CD4-positive, alpha-beta T cell treated with Interleukin-4 for 4 hours (primary cell): ENCODE measurements around the gene DSP.

Source experiments
- DNase-seq: peaks from one replicate; pipeline ENCODE4 v3.0.0-alpha.2; 2020

Gene DSP

DNA sequence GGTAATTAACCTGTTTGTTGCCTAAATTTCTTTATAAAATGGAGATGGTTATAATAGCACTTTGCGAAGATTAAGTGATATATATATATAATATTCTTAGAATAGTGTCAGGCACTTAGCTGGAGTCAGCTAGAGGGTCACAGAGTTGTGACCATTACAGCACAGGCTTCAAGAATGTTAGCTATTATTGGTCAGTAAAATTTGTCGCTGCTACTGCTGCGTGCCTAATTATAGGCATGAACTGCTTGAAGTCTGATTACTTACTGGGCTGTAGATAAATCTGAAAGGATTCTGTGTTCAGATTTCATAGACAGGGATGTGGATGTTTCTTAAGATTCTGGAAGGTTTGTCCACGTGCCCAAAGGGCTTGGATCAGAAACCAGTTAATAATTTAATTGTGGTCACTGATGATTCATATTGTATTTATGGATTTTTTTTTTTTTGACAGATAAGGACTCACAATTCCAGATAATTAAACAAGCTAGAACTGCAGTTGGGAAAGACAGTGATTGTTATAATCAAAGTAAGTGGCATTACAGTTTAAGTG lies 53.2 kb downstream of the DSP start:
- DNase-seq, result no peak

DNA sequence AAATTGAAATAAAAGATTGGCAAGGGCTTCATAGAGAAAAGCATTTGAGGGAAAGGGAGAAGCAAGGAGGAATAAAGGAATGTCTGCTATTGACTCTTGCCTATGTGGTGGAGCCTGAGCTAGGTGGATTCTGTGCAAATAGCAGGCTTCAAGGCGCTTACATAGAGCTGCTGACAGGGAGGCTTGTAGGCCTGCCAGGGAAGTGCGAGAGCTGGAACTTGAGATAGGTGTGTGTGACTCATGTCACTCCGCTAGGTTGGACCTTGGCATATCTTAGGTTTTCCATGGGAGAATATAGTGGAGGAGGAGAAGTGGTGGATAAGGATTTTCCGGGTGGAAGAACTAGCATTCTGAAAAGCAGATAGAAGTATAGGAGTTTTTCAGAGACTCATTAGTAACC lies 62.5 kb downstream of the DSP start:
- no peak for DNase-seq

DNA sequence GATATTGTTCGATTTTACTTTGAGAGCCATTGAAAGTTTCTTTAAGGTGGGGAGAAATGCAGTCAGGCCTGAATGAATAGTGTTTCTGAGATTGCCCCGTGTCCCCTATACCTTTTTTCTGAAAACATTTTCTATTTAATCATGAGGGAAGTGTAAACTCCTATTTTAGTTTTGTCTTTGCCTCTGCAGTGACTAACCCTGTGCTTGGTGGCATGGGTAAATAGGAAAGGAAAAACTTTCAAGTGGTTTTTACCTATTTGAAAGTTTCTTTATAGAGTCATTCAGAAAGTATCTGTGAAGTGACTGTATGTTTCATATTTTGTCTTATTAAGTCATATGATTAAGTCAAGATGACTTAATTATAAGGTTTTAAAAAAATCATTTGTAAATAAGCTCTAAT lies 63.0 kb downstream of the DSP start:
- DNase-seq, result no peak

DNA sequence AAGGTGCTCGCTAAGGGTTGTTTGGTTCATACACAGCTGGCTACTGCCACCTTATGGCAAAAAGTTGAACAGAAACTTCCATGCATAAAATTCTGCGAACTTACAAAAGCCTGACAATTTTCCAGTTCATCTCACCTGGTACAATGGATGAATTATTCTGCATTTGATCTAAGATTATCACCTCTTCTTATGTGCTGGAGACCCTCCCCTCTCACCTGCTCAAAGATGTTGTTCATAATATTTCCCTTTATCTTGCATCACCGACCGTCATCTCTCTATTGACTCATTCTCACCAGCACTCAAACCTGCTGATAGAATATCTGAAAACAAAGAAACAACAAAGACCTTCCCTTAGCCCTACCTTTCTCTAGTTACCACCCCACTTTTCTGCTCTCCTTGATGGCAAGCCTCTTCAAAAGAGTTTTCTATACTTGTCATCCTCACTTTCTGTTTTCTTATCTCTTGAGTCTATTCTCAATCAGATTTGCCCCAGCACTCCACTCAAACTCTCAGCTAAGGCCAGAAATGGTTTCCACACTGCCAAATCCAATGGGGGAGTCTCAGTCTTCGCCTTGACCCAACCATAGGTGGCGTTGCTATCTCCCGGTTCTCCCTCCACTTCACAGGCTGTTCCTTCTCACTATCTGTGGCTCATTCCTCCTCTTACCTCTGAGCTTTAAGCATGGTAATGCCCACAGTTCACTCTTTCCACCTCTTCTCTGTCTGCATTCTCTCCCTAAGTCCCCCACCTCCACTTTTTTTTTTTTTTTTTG lies 74.3 kb downstream of the DSP start:
- peak; percentile 43 for DNase-seq

DNA sequence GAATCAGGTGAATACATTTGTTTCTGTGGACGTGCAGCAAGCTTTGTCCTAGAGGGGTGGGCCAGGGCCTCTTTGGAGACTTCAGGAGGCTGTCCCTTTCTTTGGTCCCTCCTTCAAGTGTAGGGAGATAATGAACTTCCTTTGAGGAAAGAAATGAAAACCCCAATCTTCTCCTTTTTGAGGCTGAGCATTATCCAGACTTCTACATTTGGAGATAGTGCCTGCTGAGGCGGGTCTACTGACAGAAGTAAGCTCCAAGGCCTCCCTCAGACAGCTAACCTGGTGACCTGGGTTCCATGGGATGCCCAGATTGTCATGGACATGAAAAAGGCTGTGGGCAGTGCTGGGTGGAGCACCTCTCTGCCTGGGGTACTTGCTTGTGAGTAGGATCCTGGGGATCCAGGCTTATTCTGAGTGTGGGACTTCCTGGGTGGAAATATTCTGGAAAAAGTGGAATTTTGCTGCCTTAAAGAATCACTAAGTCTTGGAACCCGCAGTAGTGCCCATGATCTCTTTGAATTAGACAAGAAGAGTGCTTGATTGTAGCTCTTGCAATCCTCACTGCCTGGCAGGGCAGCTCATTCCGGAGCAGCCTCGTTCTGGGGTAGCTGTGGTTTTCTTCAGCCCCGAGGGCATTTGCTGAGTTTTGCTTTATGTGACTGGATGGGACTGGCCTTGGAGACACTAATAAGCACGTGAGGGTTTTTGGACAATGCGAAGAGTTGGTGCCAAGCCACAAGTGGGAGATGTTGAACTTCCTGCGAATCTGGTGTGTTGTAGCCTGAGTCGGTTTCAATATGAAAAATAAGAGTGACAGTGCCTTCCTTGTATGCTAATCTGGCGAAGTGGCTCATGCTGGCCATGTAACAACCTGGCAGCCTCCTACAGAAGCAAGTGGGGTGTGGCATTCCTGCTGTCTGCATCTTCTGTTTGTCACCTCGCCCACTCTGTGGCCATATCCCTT lies 76.6 kb downstream of the DSP start:
- DNase-seq, result no peak

DNA sequence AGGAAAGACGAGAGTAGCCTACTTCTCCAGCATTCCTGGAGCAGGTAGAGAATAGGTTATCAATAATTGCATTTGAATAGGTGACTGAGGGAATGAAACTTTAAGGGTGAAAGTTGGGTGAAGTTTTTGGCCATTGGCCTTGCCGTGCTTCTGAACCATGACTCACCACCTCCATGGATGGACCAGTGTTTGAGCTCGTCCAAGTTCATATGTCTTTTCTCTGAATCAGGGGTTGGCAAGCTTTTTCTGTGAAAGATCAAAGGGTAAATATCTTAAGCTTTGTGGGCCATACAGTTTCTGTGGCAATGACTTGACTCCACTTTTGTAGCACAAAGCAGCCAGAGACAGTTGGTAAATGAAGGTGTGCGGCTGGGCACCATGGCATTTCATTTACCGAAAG lies 80.3 kb downstream of the DSP start:
- no peak for DNase-seq

DNA sequence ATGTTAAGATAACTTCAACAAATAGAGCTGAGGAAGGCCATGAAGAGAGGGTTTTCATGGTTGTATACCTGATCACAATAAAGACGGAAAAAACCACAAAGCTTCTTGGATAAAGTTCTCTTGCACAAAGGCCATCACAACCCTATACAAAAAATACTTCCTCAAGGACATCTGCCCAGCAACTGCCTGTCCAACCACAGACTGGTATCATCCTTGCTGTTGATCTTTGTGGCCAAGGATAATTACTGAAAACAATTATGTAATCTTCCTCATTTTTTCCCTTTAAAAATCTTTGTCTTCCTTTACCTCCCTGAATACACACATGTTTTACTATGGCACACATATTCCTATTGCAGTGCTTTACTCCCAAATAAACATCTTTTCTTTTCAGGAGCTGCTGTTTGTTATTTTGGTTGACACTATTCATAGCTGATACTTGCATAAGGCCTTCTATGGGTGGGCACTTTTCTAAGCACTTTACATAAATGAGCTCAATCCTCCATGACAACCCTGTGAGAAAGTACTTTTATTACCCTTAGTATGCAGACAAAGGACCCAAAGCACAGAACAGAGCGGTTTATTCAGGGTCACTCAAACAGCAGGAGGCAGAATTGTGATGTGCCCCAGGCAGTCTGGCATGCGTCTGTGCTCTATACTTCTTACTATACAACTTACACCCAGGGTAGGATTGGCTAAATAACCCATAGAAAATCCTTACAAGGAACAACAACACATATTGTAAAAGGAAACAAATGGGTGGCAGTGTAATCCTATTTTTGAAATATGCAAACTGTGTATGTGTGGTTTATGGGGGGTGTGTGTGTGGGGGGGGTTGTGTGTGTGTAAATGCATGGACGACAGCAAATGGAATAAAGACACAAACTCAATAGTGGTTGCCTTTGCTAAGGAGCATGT lies 83.6 kb downstream of the DSP start:
- no peak for DNase-seq

DNA sequence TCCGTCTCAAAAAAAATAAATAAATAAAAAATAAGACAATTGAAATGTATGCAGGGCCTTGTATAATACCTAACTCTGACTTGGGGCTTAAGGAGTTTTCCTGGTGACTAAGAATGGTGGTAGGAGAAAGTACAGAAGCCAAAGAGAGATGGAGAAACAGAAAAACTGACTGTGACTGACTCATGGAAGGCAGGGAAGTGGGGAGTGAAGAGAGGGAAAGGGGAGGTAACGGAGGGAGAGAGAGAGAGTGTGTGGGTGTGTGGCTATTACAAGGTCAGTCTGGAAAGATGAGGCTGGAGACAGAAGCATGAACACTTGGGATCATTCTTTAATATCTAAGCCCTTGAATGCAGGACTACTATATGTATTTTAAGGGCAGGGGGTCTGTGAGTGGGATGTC lies 87.0 kb downstream of the DSP start:
- DNase-seq, result no peak

DNA sequence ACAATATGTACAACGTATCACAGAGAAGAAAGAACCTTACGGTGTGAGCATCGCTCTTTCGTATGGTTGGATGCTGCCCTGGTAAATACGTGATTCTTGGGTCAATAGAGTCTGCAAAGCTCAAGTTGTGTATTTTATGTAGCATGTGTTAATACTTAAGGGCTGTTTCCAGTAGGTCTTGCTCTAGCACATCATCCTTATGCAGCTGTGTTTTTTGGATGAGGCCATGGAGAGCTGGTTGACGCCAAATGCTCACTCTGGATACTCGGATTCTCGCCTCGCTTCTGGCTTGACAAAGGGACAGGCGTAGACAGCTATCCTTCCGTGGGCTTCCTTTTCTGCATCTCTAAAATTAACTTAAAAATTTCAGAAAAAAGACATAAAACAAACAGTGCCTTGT lies 87.4 kb downstream of the DSP start:
- DNase-seq, result no peak

DNA sequence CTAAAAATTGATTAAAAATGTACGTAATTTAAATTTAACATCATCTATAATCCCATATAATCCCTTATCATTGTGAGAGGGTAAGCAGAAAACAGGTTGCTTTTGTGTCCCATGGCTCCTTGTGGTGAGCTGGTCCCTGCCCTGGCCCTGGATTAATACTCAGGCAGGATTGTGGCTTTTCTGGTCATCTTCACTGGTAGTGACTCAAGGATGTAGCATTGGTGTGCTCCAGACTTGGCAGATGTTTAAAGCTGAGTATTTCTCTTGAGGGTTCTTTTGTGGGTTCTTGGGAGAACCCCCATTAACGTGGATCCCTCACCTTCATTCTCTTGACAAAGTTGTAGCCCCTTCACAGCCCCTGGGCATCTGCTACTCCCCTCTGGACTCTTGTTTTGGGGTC lies 87.8 kb downstream of the DSP start:
- no peak for DNase-seq

DNA sequence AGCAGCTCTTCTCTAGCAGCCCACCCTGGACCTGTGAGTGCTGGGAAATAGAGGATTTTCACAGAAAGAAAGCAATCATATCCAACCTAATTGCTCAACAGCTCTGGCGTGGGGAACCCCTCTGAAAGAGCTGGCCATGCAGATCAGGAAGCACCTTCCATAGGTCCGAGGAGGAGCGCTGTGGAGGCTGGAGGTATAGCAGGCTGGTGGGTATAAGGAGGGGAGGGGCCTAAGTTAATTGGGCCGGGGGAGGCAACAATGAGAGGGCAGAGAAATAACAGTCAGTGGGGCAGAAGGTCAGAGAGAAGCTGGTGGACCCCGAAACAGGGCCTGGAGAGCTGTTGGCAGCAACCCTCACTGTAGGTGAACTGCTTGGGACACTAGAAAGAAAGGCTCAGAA lies 89.3 kb downstream of the DSP start:
- no peak for DNase-seq

DNA sequence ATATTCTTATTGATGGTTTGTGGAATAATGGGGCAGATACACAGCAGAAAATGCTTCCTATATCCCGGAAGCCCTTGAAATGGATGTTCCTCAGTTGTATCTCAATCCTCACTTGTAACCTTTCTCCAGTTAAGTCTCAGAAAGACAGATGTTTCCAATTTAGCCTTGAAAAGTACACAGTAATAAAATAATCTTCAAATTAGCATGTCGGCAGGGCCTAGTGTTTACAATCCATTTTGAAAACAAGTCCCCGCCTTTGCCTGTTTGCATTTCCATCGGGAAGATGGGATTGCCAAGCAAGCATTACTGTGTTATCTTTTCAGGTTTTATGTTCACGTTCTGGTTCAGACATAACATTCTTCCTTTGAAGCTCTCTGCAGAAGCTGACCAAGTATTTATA lies 90.0 kb downstream of the DSP start:
- no peak for DNase-seq

DNA sequence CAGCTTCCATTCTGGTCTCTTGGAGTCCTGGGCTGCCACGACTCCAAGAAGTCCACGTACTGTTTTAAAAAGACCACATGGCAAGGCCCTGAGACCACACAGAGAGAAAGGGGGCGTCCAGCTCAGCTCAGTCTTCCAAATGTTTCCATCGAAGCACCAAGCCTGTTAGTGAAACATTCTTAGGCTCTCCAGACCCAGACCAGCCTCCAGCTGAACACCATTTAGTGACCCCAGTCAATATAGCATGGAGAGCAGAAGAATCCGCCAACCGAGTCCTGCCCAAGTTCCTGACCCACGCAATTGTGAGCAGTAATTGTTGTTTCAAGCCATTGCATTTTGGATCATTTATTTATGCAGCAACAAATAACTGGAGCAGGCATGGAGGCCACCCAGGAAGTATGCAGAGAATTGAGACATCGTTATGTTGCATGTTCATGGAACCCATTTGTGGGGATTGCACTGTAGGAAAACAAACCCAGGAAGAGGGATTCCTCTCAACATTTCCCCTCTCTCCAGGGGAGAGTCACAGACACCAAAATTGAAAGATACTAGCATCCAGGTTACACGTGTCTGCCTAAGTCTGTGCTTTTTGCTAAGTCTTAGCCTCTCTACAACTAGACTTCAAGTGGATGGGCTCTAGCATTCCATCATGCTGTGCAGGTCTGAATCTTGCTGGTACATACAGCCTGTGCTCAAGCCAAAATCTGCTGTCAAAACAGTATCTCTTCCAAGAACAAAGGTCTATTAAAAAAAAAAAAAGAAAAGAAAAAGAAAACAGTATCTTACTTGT lies 91.2 kb downstream of the DSP start:
- DNase-seq, result no peak

DNA sequence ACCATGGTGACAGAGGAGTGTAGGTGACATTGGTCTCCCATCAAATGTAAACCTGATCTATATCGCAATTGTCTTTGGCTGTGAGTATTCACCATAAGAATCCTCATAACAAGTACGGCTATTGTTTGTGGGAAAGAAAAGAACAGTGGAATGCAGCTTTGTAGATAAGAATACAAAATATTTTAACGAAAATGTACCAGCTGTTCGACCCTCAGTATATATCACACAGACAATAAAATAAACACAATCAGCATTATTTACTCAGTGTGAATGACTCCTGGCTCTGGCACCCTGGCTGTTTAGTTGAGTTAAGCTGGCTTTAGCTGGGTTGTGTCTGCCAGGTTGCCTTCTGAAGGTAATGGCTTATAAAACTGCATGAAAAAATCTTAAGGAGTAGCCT lies 91.9 kb downstream of the DSP start:
- DNase-seq, result no peak

DNA sequence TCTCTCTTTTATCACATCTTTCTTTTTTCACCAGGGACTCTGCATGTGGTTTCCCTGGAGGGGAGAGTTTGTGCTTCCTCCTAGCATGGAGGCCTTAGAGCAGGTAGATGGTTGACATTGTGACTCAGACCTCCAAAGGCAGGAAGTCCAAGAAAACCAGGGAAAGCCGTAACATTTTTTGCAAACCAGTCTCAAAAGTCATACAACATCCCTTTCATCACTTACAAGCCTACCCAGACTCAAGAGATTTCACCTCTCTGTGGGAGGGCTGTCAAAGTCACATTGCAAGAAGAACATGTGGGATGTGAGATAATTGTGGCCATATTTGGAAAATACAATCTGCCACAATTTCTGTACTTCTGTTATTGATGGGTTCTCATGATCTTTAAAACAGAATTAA lies 94.7 kb downstream of the DSP start:
- DNase-seq, result no peak
